HUDEP-2 (cell line): ENCODE measurements around the gene MPO.

ENCODE experiments used
- DNase-seq, 76 experiments: peaks; one replicate each; lab custom pipeline; 2025; ENCODE audit not compliant: unreplicated experiment in 76 of 76; lab: John Stamatoyannopoulos, UW

The MPO gene

DNA sequence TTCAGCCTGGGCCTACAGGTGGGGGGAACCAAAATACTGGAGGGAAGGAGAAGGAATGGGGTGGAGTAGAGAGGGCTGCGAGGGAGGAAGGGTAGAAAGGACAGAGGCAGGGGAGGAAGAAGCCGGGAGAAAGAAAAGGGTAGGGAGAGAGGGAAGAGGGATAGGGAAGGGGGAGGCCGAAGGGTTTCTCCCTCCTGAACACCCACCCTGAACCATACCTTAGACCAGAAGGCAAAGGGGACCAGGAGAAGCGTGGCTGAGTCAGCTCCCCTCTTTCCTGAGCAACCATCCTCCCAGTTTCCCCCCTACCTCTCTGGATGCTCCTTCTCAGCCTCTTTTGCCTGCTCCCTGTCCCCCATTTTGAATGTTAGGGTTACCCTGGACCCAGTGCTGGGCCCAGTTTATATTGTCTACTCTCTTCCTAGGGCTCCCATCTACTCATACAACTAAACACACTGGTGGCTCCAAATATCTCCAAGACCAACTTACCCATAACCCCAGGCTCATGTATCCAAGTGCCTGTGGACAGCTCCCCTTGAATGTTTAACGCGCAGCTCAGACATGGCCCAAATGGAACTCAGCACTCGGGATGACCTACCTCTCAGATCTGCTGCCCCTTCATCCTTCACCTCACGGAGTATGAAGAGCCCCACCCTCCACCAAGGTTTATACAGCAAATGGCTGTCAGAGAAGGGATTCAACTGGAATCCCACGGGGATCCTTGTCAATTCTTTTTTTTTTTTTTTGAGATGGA lies 40.0 kb upstream of the MPO start:
- DNase-seq = no peak

DNA sequence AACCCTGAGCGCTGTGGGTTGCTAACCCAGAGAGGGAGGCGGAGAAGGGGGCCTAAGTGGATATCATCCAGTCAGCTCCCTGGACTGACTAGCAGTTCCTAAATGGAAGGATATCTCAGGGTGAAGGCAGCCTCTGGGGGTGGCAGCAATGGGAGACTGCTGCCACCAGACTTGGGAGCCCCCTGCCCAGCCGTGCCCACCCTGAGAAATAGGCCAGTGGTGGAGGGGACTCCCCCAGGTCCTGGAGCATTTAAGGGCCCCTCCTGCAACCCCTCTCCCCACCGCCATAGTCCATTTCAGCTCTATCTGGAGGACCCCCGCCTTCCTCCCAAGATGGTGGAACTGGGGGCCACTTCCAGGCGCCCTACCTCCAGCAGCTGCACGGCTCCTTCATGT lies 39.4 kb upstream of the MPO start:
- DNase-seq = no peak

DNA sequence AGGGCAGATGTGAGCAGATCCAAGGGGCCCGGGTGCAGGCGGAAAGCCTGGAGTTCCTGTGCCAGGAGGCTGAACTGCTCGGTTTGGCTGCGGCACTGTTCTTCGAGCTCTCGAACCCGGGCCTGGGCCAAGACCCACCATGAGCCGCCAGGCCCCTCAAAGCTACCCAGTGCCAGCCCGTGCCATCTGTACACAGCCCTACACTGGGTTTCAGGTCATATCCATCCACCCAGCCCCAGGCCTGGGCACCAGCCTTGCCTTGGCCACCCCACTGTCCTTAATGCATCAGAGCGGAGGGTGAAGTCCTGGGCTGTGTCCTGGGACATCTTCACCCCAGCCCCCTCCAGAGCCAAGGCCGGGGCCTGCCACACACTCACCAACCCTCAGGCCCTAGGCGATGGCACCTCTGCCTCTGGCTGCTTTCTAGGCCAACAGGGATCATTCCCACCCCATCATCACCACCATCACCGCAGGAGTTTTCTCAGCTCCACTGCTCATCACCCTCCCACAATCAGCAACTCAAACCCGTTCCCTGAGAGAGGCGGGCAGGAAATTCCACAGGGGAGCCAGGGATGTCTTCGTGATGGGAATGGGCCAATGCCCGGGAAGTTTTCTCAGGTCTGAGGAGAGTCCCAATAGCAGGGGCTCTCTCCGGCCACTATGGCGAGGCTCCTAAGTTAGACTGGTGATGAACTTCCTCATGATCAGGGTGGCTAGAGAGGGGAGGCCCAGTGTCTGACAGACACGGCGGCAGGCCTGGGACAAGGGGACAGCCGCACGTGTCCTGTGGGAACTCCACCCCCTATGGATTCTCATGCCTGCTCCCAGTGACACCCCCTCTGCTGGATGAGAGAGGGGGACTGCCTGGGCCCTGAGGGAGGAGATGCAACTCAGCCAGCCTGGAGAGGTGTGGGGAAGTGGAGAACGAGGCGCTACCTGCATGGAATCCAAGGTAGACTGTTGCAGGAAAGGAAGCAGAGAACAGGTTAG lies 38.7 kb upstream of the MPO start:
- no peak for DNase-seq

- no peak for DNase-seq
These were observed 38.0 kb upstream of the MPO start for GRCh38 chr17:58318627-58319172.

DNA sequence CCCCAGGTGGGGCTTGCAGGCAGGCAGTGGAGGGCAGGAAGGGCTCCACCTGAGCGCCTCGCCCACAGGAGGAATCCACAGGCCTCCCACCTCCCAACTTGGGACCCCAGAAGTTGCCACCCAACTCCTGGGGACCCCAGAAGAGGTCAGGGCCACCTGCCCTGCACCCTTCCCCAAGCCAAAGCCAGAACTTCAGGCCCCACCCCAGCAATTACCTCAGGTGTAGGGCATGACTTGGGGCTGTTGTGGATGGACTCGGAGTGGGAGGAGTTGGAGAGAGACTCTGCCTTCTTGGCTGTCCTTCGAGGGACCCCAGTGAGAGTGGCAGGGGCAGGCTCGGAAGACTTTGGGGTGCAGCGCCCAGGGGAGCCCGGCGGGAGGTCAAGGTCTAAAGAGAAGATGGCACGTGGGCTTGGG lies 37.3 kb upstream of the MPO start:
- no peak for DNase-seq

DNA sequence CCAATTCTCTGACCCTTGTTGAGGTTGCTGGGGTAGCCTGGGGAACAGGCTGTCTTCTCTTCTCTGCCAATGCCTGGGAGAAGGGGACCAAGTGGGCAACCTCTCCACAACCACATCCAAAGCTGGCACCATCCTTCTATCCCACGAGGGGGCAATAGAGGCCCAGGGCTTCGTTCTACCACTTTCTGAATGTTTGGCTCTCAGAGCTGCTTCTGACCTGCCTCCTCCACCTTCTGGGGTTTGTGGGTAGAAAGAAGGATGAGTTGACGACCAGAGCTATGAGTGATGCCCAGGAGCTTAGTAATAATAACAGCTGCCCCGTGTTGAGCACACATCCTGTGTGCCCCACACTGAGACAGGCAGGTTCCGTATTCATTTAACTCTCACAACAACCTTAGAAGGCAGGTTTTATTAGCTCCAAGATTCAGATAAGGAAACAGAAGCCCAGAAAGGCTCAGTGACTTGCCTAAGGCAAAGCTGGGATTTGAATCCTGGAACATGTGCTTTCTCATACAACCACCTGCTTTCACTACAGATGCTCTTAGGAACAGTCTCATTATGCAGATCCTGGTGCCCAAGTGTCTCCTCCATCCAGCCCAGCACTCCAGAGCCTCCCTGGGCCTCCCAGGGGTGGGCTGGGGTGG lies 36.8 kb upstream of the MPO start:
- DNase-seq = peak in 47 of 76 experiments; percentile 12 to 74 (median 42)

- DNase-seq = no peak
These were observed 35.7 kb upstream of the MPO start for GRCh38 chr17:58316260-58316960.

- no peak for DNase-seq
These were observed 35.0 kb upstream of the MPO start for GRCh38 chr17:58315750-58316149.

GRCh38 chr17:58315281-58315711 lies 34.6 kb upstream of the MPO start:
- no peak for DNase-seq

DNA sequence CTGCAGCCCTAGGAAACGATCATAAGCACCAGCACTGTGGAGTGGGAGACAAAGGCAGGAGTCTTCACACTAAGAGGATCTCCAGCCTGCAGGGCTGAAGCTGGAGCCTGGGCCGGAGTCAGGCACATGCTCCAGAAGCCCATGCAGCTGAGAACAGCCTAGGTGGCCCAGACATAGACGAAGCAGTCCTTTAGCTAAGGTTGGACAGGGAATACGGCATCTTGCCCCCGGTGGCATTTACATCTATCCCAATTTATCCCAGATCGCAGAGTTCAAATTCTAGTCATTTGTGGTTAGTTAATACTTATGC lies 33.9 kb upstream of the MPO start:
- DNase-seq = no peak

GRCh38 chr17:58313815-58314705 lies 33.3 kb upstream of the MPO start:
- peak in 1 of 76 experiments; percentile 8 for DNase-seq

- no peak for DNase-seq
These were observed 32.1 kb upstream of the MPO start for GRCh38 chr17:58312829-58313228.

DNA sequence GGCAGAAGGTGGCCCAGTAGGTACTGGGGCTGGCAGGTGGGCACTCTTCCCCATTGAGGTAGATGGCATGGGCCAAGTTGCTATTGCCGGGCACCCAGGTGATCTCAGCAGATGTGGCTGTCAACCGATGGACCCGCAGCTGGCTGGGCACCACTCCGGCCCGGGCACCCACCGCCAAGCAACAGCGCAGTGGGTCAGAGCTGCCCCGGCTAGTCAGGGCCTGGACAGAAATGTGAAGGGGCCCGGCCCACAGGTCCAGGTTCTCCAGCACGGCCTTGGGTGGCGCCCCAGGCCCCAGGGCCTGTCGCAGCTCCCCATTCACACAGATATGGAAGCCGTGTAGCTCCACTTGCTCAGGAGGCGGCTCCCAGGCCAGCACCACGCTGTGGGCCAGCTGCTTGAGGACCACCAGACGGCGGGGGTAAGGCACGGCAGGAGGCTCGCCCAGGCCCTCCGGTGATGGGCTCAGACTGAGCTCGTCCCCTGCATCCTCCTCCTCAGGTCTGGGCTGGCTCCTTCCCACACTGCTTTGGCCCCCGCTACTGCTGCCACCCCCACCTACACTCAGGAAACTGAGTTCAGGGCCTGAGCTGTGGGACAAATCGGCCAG lies 31.4 kb upstream of the MPO start:
- no peak for DNase-seq

GRCh38 chr17:58311429-58311894 lies 30.7 kb upstream of the MPO start:
- DNase-seq = no peak

DNA sequence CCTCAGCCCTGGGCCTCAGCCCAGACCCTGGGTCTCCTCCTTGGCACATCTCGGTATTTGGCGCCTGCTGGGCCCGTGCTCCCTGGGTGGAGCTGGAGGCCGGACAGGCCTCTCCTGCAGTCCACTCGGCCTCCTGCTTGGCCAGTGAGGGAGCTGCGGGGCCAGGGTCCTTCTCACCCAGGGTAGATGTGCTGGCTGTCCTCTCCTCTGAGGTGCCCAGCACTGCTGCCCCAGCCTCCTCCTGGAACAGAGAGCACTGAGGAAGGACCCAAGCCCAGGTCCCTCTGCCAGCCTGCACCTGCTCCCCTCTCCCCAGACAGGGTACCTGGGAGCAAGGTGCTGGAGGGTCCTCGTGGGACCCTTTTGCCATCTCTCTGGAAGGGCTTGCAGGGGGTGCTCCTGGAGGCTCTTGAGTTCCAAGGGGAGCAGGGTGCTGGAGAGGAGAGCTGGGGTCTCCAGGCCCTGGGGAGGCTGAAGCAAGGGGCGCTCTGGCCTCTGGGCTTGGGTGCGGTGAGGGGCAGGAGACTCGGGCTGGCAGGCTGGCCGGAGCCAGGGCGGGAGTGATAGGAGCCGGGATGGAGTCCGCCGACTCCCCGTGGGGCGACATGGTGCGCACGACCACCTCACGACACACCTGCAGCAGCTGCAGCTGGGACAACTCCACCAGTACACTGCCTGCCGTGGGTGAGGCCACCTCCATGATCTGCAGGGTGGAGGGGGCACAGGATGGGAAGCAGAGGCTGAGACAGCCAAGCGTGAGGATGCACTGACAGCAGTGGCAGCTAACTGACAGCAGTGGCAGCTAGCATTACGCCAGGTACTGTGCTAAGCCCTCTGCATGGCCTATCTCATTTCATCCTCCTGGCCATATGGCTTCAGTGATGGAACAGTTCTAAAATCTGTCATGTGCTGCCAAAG lies 30.0 kb upstream of the MPO start:
- DNase-seq = no peak

GRCh38 chr17:58309918-58310259 lies 29.2 kb upstream of the MPO start:
- no peak for DNase-seq

DNA sequence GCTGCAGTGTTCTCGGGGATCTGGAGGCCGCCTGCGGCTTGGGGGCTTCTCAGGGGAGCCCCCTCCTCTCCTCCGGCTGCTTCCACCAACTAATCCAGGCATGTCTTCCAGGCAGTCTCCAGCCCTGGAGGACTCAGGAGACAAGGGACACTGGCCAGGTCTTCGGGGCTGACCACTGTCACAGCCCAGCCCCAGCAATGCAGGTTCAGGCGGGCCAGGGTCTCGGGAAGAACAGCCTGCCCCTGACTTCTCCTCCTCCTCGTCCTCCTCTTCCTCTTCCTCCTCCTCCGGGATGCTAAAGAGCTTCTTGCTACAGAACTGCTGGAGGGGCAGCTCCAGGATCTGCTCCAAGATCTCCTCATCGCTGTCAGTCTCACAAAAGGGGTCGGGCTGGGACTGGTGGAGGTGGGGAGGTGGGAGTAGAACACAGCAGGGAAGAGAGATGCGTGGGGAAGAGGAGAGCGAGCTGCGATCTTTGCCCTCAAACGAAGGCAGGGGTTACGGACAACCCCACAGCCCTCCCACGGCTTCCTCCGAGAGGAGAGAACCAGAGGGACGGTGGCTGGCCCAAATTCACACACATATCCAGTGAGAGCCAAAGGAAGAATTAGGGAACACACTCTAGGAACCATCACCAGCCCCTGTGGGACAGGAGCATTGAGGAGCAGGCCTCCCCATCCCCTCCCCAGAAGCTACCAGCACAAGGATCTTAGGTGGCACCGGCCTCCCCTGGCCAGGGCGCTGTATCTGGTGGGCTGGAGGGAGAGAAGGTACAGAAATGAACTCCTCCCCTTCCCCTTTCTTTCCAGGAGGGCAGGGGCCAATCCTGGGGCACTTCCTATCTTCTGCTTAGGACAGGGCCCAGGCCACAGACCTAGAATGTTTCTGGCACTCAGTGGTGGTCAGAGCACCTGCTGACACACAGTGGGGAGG lies 28.5 kb upstream of the MPO start:
- DNase-seq = no peak
